ENCODE results near the gene CSMD2.

CSMD2 gene

GRCh38 chr1:34007760-34008159, 157.3 kb downstream of the CSMD2 start:
- CTCF ChIA-PET = no interaction called here
- POLR2A ChIA-PET = no interaction called here
- TF ChIP-seq FOXM1 (IDR thresholded peaks at IDR 0.05; ENCODE audit: borderline replicate concordance) (no peak), SUZ12 (IDR thresholded peaks at IDR 0.05) (no peak), TARDBP (IDR thresholded peaks at IDR 0.05) (no peak), LEF1 (IDR thresholded peaks at IDR 0.05; ENCODE audit: borderline replicate concordance) (no peak), FOXA1 (IDR thresholded peaks at IDR 0.05) (no peak), CTBP1 (IDR thresholded peaks at IDR 0.05; ENCODE audit: borderline replicate concordance) (no peak), SP1 (IDR thresholded peaks at IDR 0.05) (no peak), NFRKB (IDR thresholded peaks at IDR 0.05) (no peak), BHLHE40 (IDR thresholded peaks at IDR 0.05; ENCODE audit: borderline replicate concordance) (no peak), FOXK2 (IDR thresholded peaks at IDR 0.05) (no peak), ELF4 (IDR thresholded peaks at IDR 0.05) (no peak), ZNF384 (IDR thresholded peaks at IDR 0.05) (no peak)
- TF ChIP-seq, protein P1, sequence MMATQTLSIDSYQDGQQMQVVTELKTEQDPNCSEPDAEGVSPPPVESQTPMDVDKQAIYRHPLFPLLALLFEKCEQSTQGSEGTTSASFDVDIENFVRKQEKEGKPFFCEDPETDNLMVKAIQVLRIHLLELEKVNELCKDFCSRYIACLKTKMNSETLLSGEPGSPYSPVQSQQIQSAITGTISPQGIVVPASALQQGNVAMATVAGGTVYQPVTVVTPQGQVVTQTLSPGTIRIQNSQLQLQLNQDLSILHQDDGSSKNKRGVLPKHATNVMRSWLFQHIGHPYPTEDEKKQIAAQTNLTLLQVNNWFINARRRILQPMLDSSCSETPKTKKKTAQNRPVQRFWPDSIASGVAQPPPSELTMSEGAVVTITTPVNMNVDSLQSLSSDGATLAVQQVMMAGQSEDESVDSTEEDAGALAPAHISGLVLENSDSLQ (IDR thresholded peaks at IDR 0.05) = no peak
- no peak for DNase-seq (ENCODE audit: extremely low spot score)

DNA sequence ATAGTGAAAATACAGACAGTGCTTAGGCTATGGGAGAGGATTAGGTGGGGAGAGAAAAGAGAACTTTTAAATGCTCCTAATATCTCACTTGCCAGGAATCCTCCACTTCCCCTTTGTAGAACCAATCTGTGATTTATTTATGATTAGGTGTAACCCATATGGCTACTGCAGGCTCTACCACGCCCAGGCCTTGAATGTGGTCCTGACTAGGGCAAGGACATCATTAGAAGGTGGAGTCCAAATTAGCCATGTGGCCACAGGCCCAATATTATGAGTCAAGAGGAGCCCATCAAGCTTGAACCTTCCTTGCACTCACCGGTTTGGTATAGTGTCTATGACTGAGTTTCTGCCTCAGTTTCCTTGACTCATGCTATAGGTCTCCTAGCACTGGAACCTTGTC, 159.7 kb downstream of the CSMD2 start:
- POLR2A ChIA-PET = no interaction called here
- TF ChIP-seq SP1 (IDR thresholded peaks at IDR 0.05) (no peak), HDGF (IDR thresholded peaks at IDR 0.05; ENCODE audit: borderline replicate concordance) (no peak), ELF4 (IDR thresholded peaks at IDR 0.05) (no peak), SUZ12 (IDR thresholded peaks at IDR 0.05) (no peak)
- CTCF ChIA-PET = no interaction called here
- no peak for DNase-seq (ENCODE audit: extremely low spot score)

GRCh38 chr1:34002810-34003209, 162.2 kb downstream of the CSMD2 start:
- no peak for TF ChIP-seq FOXK2 (IDR thresholded peaks at IDR 0.05)
- TF ChIP-seq ZNF384 (IDR thresholded peaks at IDR 0.05) = no peak
- no peak for TF ChIP-seq FOXA1 (IDR thresholded peaks at IDR 0.05)
- TF ChIP-seq, protein P1 (IDR thresholded peaks at IDR 0.05) = no peak
- TF ChIP-seq TARDBP (IDR thresholded peaks at IDR 0.05) = no peak
- TF ChIP-seq HDGF (IDR thresholded peaks at IDR 0.05; ENCODE audit: borderline replicate concordance) = no peak
- TF ChIP-seq FOXM1 (IDR thresholded peaks at IDR 0.05; ENCODE audit: borderline replicate concordance) = no peak
- no peak for TF ChIP-seq ARNT (IDR thresholded peaks at IDR 0.05)
- no peak for TF ChIP-seq CTBP1 (IDR thresholded peaks at IDR 0.05; ENCODE audit: borderline replicate concordance)
- no peak for TF ChIP-seq L3MBTL2 (conservative IDR thresholded peaks at IDR 0.05)
- no peak for TF ChIP-seq SP1 (IDR thresholded peaks at IDR 0.05)
- TF ChIP-seq SUZ12 (IDR thresholded peaks at IDR 0.05) = no peak
- no peak for TF ChIP-seq LEF1 (IDR thresholded peaks at IDR 0.05; ENCODE audit: borderline replicate concordance)
- no peak for TF ChIP-seq BHLHE40 (IDR thresholded peaks at IDR 0.05; ENCODE audit: borderline replicate concordance)
- no peak for TF ChIP-seq ELF4 (IDR thresholded peaks at IDR 0.05)
- TF ChIP-seq NFRKB (IDR thresholded peaks at IDR 0.05) = no peak
- ChIA-PET CTCF (no interaction called here), POLR2A (no interaction called here)
- DNase-seq (ENCODE audit: extremely low spot score) = no peak

- POLR2A ChIA-PET = no interaction called here
- DNase-seq (ENCODE audit: extremely low spot score) = no peak
- no peak for TF ChIP-seq L3MBTL2 (conservative IDR thresholded peaks at IDR 0.05)
- no peak for TF ChIP-seq ARNT (IDR thresholded peaks at IDR 0.05)
- TF ChIP-seq FOXK2 (IDR thresholded peaks at IDR 0.05) = no peak
- CTCF ChIA-PET = no interaction called here
Measured at GRCh38 chr1:33997127-33998036, 167.6 kb downstream of the CSMD2 start.

- ChIA-PET POLR2A (no interaction called here), CTCF (no interaction called here)
- no peak for DNase-seq (ENCODE audit: extremely low spot score)
- no peak for TF ChIP-seq ZNF384 (IDR thresholded peaks at IDR 0.05)
- TF ChIP-seq FOXA1 (IDR thresholded peaks at IDR 0.05) = no peak
- no peak for TF ChIP-seq HDGF (IDR thresholded peaks at IDR 0.05; ENCODE audit: borderline replicate concordance)
- no peak for TF ChIP-seq SP1 (IDR thresholded peaks at IDR 0.05)
- no peak for TF ChIP-seq SUZ12 (IDR thresholded peaks at IDR 0.05)
- TF ChIP-seq BHLHE40 (IDR thresholded peaks at IDR 0.05; ENCODE audit: borderline replicate concordance) = no peak
- no peak for TF ChIP-seq TARDBP (IDR thresholded peaks at IDR 0.05)
- TF ChIP-seq L3MBTL2 (conservative IDR thresholded peaks at IDR 0.05) = no peak
- TF ChIP-seq CTBP1 (IDR thresholded peaks at IDR 0.05; ENCODE audit: borderline replicate concordance) = no peak
- TF ChIP-seq ELF4 (IDR thresholded peaks at IDR 0.05) = no peak
- no peak for TF ChIP-seq FOXM1 (IDR thresholded peaks at IDR 0.05; ENCODE audit: borderline replicate concordance)
- TF ChIP-seq ARNT (IDR thresholded peaks at IDR 0.05) = no peak
- TF ChIP-seq, protein P1 (IDR thresholded peaks at IDR 0.05) = no peak
- no peak for TF ChIP-seq FOXK2 (IDR thresholded peaks at IDR 0.05)
Measured at GRCh38 chr1:33996281-33996680, 168.7 kb downstream of the CSMD2 start.

DNA sequence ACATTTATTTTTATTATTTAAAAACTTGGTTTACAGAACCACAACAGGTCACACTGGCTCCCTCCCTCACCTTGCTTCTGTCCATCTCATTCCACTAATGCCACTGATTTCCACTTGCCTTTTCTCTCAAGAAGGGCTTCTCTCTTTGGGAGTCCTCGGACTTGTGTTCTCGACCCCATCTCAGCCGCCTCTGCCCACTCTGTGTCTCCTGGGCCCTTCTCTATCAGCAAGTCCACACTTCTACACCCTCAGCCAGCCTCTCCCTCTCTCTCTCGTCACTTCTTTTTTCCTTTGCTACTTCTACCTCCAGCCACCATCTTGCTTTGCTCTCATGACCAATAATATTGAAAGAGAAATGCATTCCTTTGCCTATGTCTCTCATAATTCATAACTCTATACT, 171.7 kb downstream of the CSMD2 start:
- no peak for DNase-seq (ENCODE audit: extremely low spot score)
- ChIA-PET CTCF (no interaction called here), POLR2A (no interaction called here)
- TF ChIP-seq, protein P1 (IDR thresholded peaks at IDR 0.05) = no peak
- no peak for TF ChIP-seq TARDBP (IDR thresholded peaks at IDR 0.05)
- no peak for TF ChIP-seq SP1 (IDR thresholded peaks at IDR 0.05)
- TF ChIP-seq BHLHE40 (IDR thresholded peaks at IDR 0.05; ENCODE audit: borderline replicate concordance) = no peak
- no peak for TF ChIP-seq ELF4 (IDR thresholded peaks at IDR 0.05)
- TF ChIP-seq HDGF (IDR thresholded peaks at IDR 0.05; ENCODE audit: borderline replicate concordance) = no peak
- TF ChIP-seq L3MBTL2 (conservative IDR thresholded peaks at IDR 0.05) = no peak
- no peak for TF ChIP-seq ZNF384 (IDR thresholded peaks at IDR 0.05)
- no peak for TF ChIP-seq SUZ12 (IDR thresholded peaks at IDR 0.05)
- no peak for TF ChIP-seq FOXK2 (IDR thresholded peaks at IDR 0.05)
- no peak for TF ChIP-seq LEF1 (IDR thresholded peaks at IDR 0.05; ENCODE audit: borderline replicate concordance)

Measured in HEK293T (cell line).